Tibial artery (tissue), 4 donors: Measurements from ENCODE around the gene IPO4.

Experiments used
- DNase-seq, 2 donors: peaks; one replicate each; pipeline ENCODE4 v3.0.0-alpha.2; 2019
- H3K27ac ChIP-seq, 2 donors: fragments of 200-600 bp; sonication (generic) in 1 of 2; 1 replicate in 1 of 2; 2 replicates in 1 of 2; pipeline ENCODE4 v1.5.1; 2018 to 2019; ENCODE audit warnings: mild to moderate bottlenecking in 1 of 2
- H3K27me3 ChIP-seq, 2 donors: fragments of 200-600 bp; sonication (generic) in 1 of 2; one replicate each; pipeline versions ENCODE4 v1.5.1 to v1.6.0; 2016 to 2019
- H3K36me3 ChIP-seq, 3 donors: fragments of 200-600 bp; sonication (generic) in 2 of 3; one replicate each; pipeline ENCODE4 v1.5.1; 2016 to 2019; ENCODE audit warnings: mild to moderate bottlenecking in 2 of 3
- H3K4me1 ChIP-seq, 4 donors: fragments of 200-600 bp; sonication (generic) in 2 of 4; 1 replicate in 3 of 4; 2 replicates in 1 of 4; pipeline ENCODE4 v1.5.1; 2016 to 2019
- H3K4me3 ChIP-seq, 2 donors: fragments of 200-600 bp; sonication (generic) in 1 of 2; 1 replicate in 1 of 2; 2 replicates in 1 of 2; pipeline ENCODE4 v1.5.1; 2018 to 2019; ENCODE audit warnings: mild to moderate bottlenecking in 2 of 2
- H3K9me3 ChIP-seq, 3 donors: fragments of 200-600 bp; sonication (generic) in 1 of 3; one replicate each; pipeline ENCODE4 v1.5.1; 2016 to 2019
- CTCF ChIP-seq, 2 experiments: fragments of 200-600 bp in 1 of 2; fragments of 450-650 bp in 1 of 2; IDR thresholded peaks; one replicate each; pipeline ENCODE4 v1.5.1; 2017 to 2019; ENCODE audit warnings: antibody characterized with exemption in 2 of 2, mild to moderate bottlenecking in 1 of 2, moderate library complexity in 1 of 2
- intact Hi-C: fragments of 100-400 bp; cut with DNase I; formaldehyde crosslinking; loops from one replicate; pipeline ENCODE4 v1.15.0; 2023; ENCODE audit warnings: low total_unique reads

IPO4 gene

GRCh38 chr14:24190416-24190815, 1.8 kb upstream of the IPO4 start:
- no peak for DNase-seq
- no peak for TF ChIP-seq CTCF (IDR thresholded peaks at IDR 0.05)
- intact Hi-C loops = no loop called here
- Histone ChIP-seq H3K4me1 (peaks cover 0 to 35% (median 28%) of the 10 kb centered on the region in 4 donors), H3K4me3 (no peak overlapping the region), H3K36me3 (peaks cover 25 to 54% (median 34%) of the 10 kb centered on the region in 3 donors), H3K27ac (no peak overlapping the region), H3K9me3 (no peaks in the 10 kb centered on the region), H3K27me3 (no peaks in the 10 kb centered on the region)

DNA sequence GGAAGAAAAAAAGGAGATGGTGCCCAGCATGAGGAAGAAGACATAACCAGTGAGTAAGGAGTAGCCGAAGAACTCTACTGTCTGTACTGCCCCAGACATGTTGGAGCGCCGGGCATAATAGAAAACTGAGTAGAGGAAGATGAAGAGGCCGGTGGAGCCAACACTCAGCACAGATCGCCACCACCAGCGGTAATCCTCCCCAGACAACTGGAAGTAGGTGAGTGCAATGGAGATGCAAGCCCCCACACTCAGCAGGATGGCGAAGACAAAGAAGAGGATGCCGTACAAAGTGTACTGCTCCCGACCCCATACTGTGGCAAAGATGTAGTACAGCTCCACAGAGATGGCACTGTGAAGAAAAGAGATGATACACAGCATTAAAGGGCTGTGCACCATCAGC, 844 bp upstream of the IPO4 start:
- Histone ChIP-seq H3K9me3 (no peaks in the 10 kb centered on the region), H3K27ac (peak overlapping the region in 1 of 2 donors; percentile 73), H3K4me1 (peaks cover 0 to 30% (median 23%) of the 10 kb centered on the region in 4 donors), H3K4me3 (no peak overlapping the region), H3K36me3 (peaks cover 34 to 63% (median 44%) of the 10 kb centered on the region in 3 donors), H3K27me3 (no peaks in the 10 kb centered on the region)
- no peak for TF ChIP-seq CTCF (IDR thresholded peaks at IDR 0.05)
- intact Hi-C loops = loop anchor here (5.0 kb wide), 1 partner anchor 42 kb away; the partner anchor contains the start of genes PSME2 and RNF31
- DNase-seq = no peak

DNA sequence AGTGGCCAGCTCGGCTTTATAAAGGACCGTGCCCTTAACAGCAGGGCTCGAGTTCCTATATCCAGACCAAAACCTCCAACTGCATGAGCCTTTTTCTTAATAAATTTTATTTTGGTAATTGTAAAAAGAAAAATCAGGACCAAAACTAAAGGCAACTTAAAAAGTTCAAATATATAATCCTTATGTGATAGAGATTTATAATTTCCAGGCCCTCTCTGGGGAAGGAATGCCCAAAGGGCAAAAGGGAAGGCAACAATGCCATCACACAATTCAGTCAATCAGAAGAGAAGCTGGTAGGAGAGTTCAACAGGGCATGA, 401 bp upstream of the IPO4 start:
- peak overlapping the region; percentile 56 to 67 for H3K4me3 ChIP-seq
- H3K27ac ChIP-seq = peak overlapping the region in 1 of 2 donors; percentile 73
- H3K4me1 ChIP-seq = peaks cover 0 to 26% (median 19%) of the 10 kb centered on the region in 4 donors
- H3K9me3 ChIP-seq = no peaks in the 10 kb centered on the region
- no peak for TF ChIP-seq CTCF (IDR thresholded peaks at IDR 0.05)
- intact Hi-C loops = loop anchor here (5.0 kb wide), 1 partner anchor 42 kb away; the partner anchor contains the start of genes PSME2 and RNF31
- H3K36me3 ChIP-seq = peaks cover 39 to 68% (median 48%) of the 10 kb centered on the region in 3 donors
- no peaks in the 10 kb centered on the region for H3K27me3 ChIP-seq
- DNase-seq = no peak

DNA sequence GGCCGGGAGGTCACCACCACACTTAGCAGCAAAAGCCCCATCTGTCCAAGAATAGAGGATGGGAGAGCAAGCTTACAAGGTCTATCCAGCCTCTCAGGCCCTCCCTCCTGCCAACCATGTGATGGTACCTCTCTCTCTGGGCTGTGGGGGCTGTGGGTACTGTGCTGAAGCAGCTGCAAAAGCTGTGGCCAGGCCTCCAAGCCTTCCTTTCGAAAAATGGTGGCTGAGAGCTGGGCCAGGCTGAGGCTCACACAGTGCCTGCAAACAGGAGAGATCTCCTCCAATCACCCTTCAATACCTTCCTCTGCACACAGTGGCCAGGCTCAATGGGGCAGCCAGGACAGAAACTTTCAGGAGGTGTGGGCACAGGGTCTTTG, 1.1 kb downstream of the IPO4 start:
- no peak for TF ChIP-seq CTCF (IDR thresholded peaks at IDR 0.05)
- peaks cover 48 to 75% (median 56%) of the 10 kb centered on the region in 3 donors for H3K36me3 ChIP-seq
- no peak for DNase-seq
- no peaks in the 10 kb centered on the region for H3K9me3 ChIP-seq
- no peak overlapping the region for H3K27ac ChIP-seq
- peaks cover 0 to 24% (median 17%) of the 10 kb centered on the region in 4 donors for H3K4me1 ChIP-seq
- peak overlapping the region; percentile 56 to 67 for H3K4me3 ChIP-seq
- no peaks in the 10 kb centered on the region for H3K27me3 ChIP-seq
- intact Hi-C loops = loop anchor here (5.0 kb wide), 1 partner anchor 40 kb away; the partner anchor contains the start of genes PSME2 and RNF31

GRCh38 chr14:24186831-24187538, 1.6 kb downstream of the IPO4 start:
- no peak overlapping the region for H3K4me3 ChIP-seq
- no peak for DNase-seq
- H3K9me3 ChIP-seq = no peaks in the 10 kb centered on the region
- no peaks in the 10 kb centered on the region for H3K27me3 ChIP-seq
- H3K4me1 ChIP-seq = peaks cover 0 to 24% (median 17%) of the 10 kb centered on the region in 4 donors
- TF ChIP-seq CTCF (IDR thresholded peaks at IDR 0.05) = no peak
- no peak overlapping the region for H3K27ac ChIP-seq
- intact Hi-C loops = loop anchor here (5.0 kb wide), 1 partner anchor 40 kb away; the partner anchor contains the start of genes PSME2 and RNF31
- H3K36me3 ChIP-seq = peaks cover 48 to 75% (median 56%) of the 10 kb centered on the region in 3 donors
